Left lung (tissue), 10 donors: ENCODE measurements around the gene HSP90AB1. TPM values are rescaled to one million over a fixed set of nuclear protein-coding genes. Genes with fewer than 3 reads are reported as not detected.

ENCODE experiments used
- ATAC-seq: fragments of 200-7000 bp; cut with Tn5 transposase; one replicate; pipeline ENCODE4 v1.9.1; 2020; ENCODE audit warnings: moderate library complexity
- DNase-seq, 4 donors: peaks; one replicate each; pipeline ENCODE4 v3.0.0-alpha.2; 2013 to 2020
- H3K27ac ChIP-seq, 2 donors: fragments of 200-600 bp; sonication (generic) in 1 of 2; one replicate each; pipeline versions ENCODE4 v1.5.0 to v1.8.0; 2020 to 2021
- H3K27me3 ChIP-seq, 2 donors: fragments of 200-600 bp; sonication (generic) in 1 of 2; one replicate each; pipeline versions ENCODE4 v1.5.0 to v1.8.0; 2020 to 2021
- H3K36me3 ChIP-seq, 2 donors: fragments of 200-600 bp; sonication (generic) in 1 of 2; one replicate each; pipeline versions ENCODE4 v1.5.0 to v1.8.0; 2020 to 2021
- H3K4me1 ChIP-seq, 2 donors: fragments of 200-600 bp; one replicate each; pipeline ENCODE4 v1.8.0; 2021
- H3K4me3 ChIP-seq, 2 donors: fragments of 200-600 bp; sonication (generic) in 1 of 2; one replicate each; pipeline versions ENCODE4 v1.5.0 to v1.8.0; 2020 to 2021; ENCODE audit warnings: mild to moderate bottlenecking in 1 of 2
- H3K9me3 ChIP-seq, 2 donors: fragments of 200-600 bp; sonication (generic) in 1 of 2; one replicate each; pipeline versions ENCODE4 v1.5.0 to v1.8.0; 2020 to 2021
- intact Hi-C, 2 donors: fragments of 100-400 bp; cut with DNase I; formaldehyde crosslinking; loops; one replicate each; pipeline versions ENCODE4 v1.11.2 to v1.14.2; 2022
- polyA plus RNA-seq, 6 donors: library from polyadenylated mRNA; unstranded; fragments of 120-200 nt; gene quantifications; one replicate each; pipeline ENCODE4 v1.2.1, GENCODE V29; 2013; ENCODE audit not compliant: insufficient read length in 6 of 6
- total RNA-seq, 2 donors: library from RNA; stranded (reverse); fragmentation: NEBNext Ultra II Directional; extraction: Animal tissue kit (Norgen Biotek cat#: 25700); gene quantifications; one replicate each; pipeline ENCODE4 v1.2.1, GENCODE V29; 2021
- TF ChIP-seq, protein P1 (sequence below), 2 donors: fragments of 200-600 bp; sonication (generic) in 1 of 2; IDR thresholded peaks; one replicate each; pipeline versions ENCODE4 v1.5.0 to v1.8.0; 2021; ENCODE audit warnings: antibody characterized with exemption in 2 of 2
- donor health status: DM: no; HTN: yes; CAD: no.
- donor health status: DM: no; HTN: no; CAD: no.

The HSP90AB1 gene
- total and polyA plus RNA-seq, 8 donors: 726 to 1,444 (median 1,251) TPM

DNA sequence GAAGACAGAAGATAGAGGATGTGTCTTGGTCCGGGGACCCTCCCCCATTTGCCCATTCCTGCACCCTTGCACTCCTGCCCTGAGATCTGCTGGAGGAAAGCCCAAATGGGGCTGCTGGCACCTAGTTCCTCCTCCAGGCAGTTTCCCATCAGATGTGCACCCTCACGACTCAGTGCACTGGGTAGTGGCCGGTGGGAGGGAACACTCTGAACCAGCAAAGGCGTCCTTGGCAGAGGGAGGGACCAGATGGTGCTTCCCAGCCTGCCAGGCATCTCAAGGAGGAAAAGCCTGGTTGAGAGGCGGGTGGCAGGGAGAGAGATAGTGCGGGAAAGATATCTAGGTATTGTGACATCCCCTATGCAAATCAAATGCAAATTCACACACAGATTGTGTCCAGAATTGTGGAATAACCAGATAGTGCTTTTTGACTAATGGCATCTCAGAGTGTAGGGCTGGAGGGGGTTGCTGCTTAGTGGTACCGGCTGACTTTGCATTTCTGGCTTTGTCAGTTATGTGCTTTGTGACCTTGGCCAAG, 42.9 kb downstream of the HSP90AB1 start:
- DNase-seq: no peak
- H3K36me3 ChIP-seq: no peaks in the 10 kb centered on the region

DNA sequence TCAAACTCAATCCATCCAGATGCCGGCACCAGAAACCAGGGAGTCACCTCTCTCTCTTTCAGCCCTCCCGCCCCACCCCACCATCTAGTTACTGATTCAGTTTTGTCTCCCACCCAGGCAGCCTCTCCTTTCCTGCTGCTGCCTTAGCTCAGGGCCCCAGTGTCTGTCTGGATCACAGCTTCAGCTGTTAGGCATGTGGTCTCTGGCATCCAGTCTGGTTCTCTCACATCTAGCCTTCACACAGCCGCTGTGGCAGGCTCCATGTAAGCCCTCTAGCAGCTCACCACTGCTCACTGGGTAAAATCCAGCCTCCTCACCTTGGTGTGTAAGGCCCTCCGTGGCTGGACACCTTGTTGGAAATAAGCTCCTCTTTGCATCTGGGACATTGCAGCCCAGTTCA, 44.9 kb downstream of the HSP90AB1 start:
- H3K4me1 ChIP-seq: peaks cover 0 to under 1% of the 10 kb centered on the region in 2 donors
- no peaks in the 10 kb centered on the region for H3K9me3 ChIP-seq
- intact Hi-C loops: no loop called here
- no peak overlapping the region for H3K4me3 ChIP-seq
- H3K36me3 ChIP-seq: no peaks in the 10 kb centered on the region
- TF ChIP-seq, protein P1, sequence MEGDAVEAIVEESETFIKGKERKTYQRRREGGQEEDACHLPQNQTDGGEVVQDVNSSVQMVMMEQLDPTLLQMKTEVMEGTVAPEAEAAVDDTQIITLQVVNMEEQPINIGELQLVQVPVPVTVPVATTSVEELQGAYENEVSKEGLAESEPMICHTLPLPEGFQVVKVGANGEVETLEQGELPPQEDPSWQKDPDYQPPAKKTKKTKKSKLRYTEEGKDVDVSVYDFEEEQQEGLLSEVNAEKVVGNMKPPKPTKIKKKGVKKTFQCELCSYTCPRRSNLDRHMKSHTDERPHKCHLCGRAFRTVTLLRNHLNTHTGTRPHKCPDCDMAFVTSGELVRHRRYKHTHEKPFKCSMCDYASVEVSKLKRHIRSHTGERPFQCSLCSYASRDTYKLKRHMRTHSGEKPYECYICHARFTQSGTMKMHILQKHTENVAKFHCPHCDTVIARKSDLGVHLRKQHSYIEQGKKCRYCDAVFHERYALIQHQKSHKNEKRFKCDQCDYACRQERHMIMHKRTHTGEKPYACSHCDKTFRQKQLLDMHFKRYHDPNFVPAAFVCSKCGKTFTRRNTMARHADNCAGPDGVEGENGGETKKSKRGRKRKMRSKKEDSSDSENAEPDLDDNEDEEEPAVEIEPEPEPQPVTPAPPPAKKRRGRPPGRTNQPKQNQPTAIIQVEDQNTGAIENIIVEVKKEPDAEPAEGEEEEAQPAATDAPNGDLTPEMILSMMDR (IDR thresholded peaks at IDR 0.05): no peak
- ATAC-seq (no peak), DNase-seq (no peak)
- no peak overlapping the region for H3K27ac ChIP-seq
- peaks cover 24 to 100% of the 10 kb centered on the region in 2 donors for H3K27me3 ChIP-seq

More for the DNA sequence above, 42.9 kb downstream of the HSP90AB1 start:
- intact Hi-C loops: no loop called here
- TF ChIP-seq, protein P1 (IDR thresholded peaks at IDR 0.05): no peak
- no peak for ATAC-seq
- H3K9me3 ChIP-seq: no peaks in the 10 kb centered on the region
- no peaks in the 10 kb centered on the region for H3K4me1 ChIP-seq
- H3K27me3 ChIP-seq: peaks cover 7 to 97% of the 10 kb centered on the region in 2 donors
- H3K4me3 ChIP-seq: no peak overlapping the region
- no peak overlapping the region for H3K27ac ChIP-seq

DNA sequence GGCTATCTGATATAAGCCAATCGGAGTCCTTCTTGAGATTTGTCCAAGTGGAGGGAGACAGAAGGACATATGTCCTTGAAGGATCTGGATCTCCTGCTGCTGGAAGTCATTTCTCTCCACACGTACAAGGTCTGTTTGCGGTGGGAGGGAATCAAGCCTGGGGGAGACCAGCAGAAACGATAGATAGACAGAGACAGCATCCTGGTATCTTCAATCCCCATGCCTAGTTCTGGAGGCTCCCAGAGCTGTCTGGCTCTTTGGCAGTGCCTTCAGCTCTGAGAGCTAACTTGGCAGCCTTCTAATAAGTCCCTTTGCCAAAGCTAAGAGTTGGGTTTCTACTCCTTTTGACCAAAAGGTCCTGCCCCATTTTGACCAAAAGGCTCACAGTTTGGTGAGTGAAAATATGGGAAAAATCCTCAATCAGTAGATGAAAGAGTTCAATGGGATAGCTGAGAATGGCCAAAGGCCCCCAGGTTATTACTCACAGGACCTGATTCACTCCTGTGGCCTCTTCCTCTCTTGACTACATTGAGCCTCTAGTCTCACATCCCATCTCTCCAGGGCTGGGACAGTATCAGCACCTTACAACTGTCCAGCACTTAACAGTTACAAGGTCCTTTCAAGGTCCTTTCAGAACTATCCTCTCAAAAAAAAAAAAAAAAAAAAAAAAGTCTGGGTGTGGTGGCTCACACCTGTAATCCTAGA, 45.9 kb downstream of the HSP90AB1 start:
- Histone ChIP-seq H3K27me3 (peaks cover 33 to 100% of the 10 kb centered on the region in 2 donors), H3K4me3 (no peak overlapping the region), H3K27ac (no peak overlapping the region), H3K9me3 (no peaks in the 10 kb centered on the region), H3K36me3 (no peaks in the 10 kb centered on the region), H3K4me1 (peaks cover 8 to 10% of the 10 kb centered on the region in 2 donors)
- intact Hi-C loops: no loop called here
- ATAC-seq (no peak), DNase-seq (no peak)
- TF ChIP-seq, protein P1 (IDR thresholded peaks at IDR 0.05): no peak

DNA sequence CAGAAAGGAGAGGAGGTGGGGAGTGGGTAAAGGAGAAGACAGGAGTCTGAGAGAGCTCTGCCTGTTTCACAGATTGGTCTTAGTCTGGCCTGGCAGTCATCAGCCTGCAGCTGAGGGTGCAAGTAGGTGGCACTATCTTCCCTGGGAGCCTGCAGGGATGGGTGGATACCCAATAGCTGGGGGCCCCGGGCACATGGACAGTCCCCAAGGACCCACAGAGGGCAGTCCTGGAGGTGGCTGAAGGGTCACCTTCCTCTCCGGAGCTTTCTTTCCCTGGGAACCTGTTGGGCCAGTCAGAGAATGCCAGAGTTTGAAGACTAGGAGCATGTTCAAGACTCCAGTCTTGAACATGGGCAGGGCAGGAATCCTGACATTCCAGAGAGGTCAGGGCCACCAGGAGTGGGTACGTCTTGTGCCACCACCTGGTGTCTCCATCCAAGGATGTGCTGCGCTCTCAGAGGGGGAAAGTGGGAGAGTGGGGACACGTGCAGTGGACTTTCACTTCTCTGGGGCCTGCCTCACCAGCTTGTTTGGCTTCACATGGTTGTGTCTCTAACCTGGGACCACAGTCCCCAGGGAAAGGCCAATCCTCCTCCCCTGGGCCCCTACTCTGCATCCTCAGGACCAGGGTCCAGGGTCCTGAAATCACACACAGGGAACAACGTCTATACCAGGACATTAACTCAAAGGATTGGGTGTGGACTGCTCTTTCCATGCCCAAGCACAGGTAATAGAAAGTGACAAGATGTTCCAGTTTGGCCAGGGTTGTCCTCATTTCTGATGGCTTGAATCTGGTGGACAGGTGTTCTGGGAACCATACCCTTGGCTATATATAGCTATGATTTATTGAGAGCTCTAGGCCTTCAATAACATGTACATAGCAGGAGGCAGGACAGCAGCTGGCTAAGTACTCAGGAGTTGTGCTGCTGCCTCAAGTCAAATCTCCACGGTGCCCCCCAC, 48.2 kb downstream of the HSP90AB1 start:
- no peak for DNase-seq
- Histone ChIP-seq H3K4me1 (peaks cover 8 to 15% of the 10 kb centered on the region in 2 donors), H3K36me3 (peaks cover 0 to 2% of the 10 kb centered on the region in 2 donors), H3K4me3 (no peak overlapping the region), H3K27me3 (peaks cover 39 to 89% of the 10 kb centered on the region in 2 donors), H3K9me3 (no peaks in the 10 kb centered on the region), H3K27ac (no peak overlapping the region)
- ATAC-seq: no peak
- TF ChIP-seq, protein P1 (IDR thresholded peaks at IDR 0.05): no peak
- intact Hi-C loops: no loop called here
